GM18498 (cell line): ENCODE results near the gene GABPB2.
"Not testable (repeated sequence)": the region's sequence is repeated elsewhere in the genome, so short reads cannot be mapped to it uniquely, and the experiment has no call there.

ENCODE experiments used
- ATAC-seq: cut with Tn5 transposase; IDR thresholded peaks from one replicate; pipeline ENCODE4 v1.9.1; 2021; ENCODE audit warnings: mild to moderate bottlenecking, moderate library complexity; ENCODE audit not compliant: unreplicated experiment

Gene GABPB2

GRCh38 chr1:151059109-151060006 is 11.2 kb upstream of the GABPB2 start, which contains the start of gene CDC42SE1:
TSS of gene CDC42SE1 (minus strand) at chr1:151059622. CDS start at chr1:151055730, 3,892 bp downstream.
- peak; percentile 88 for ATAC-seq

GRCh38 chr1:151060007-151060656 is 10.4 kb upstream of the GABPB2 start, which contains the start of gene MLLT11:
TSS of gene MLLT11 (plus strand) at chr1:151060397. CDS start at chr1:151067225, 6,828 bp downstream.
- no peak for ATAC-seq

GRCh38 chr1:151060657-151061421 is 9.7 kb upstream of the GABPB2 start:
- no peak for ATAC-seq

- ATAC-seq = no peak
Measured at GRCh38 chr1:151061704-151062103, 8.9 kb upstream of the GABPB2 start.

GRCh38 chr1:151062741-151063371 is 7.7 kb upstream of the GABPB2 start:
- ATAC-seq = no peak

- ATAC-seq = no peak
Measured at GRCh38 chr1:151065089-151065645, 5.4 kb upstream of the GABPB2 start.

- no peak for ATAC-seq
Measured at GRCh38 chr1:151067185-151067584, 3.4 kb upstream of the GABPB2 start.

GRCh38 chr1:151069103-151069486 is 1.5 kb upstream of the GABPB2 start:
- no peak for ATAC-seq

- ATAC-seq = no peak
Measured at GRCh38 chr1:151072224-151072623, 1.7 kb downstream of the GABPB2 start.

- ATAC-seq = no peak
Measured at GRCh38 chr1:151085953-151086559, 15.5 kb downstream of the GABPB2 start.

- ATAC-seq = not testable (repeated sequence)
Measured at GRCh38 chr1:151097426-151097825, 26.9 kb downstream of the GABPB2 start.

- ATAC-seq = no peak
Measured at GRCh38 chr1:151098126-151098525, 27.6 kb downstream of the GABPB2 start.

GRCh38 chr1:151104630-151105029 is 34.1 kb downstream of the GABPB2 start:
- ATAC-seq = no peak

GRCh38 chr1:151106894-151107293 is 36.3 kb downstream of the GABPB2 start:
- ATAC-seq = no peak

GRCh38 chr1:151108331-151108730 is 37.8 kb downstream of the GABPB2 start:
- no peak for ATAC-seq

GRCh38 chr1:151113877-151114276 is 43.3 kb downstream of the GABPB2 start:
- ATAC-seq = no peak

- ATAC-seq = no peak
Measured at GRCh38 chr1:151124763-151125403, 54.3 kb downstream of the GABPB2 start.

- ATAC-seq = no peak
Measured at GRCh38 chr1:151128800-151129199, 58.2 kb downstream of the GABPB2 start.

GRCh38 chr1:151130987-151131586 is 60.5 kb downstream of the GABPB2 start:
- ATAC-seq = peak; percentile 86
